ENCODE measurements around the gene MORF4L1. TPM values are rescaled to one million over a fixed set of nuclear protein-coding genes. Genes with fewer than 3 reads are reported as not detected.
"Not testable (repeated sequence)": the region's sequence is repeated elsewhere in the genome, so short reads cannot be mapped to it uniquely, and the experiment has no call there.

Gene MORF4L1
- total RNA-seq, 2 donors from 2014 or later = 457 to 505 TPM

DNA sequence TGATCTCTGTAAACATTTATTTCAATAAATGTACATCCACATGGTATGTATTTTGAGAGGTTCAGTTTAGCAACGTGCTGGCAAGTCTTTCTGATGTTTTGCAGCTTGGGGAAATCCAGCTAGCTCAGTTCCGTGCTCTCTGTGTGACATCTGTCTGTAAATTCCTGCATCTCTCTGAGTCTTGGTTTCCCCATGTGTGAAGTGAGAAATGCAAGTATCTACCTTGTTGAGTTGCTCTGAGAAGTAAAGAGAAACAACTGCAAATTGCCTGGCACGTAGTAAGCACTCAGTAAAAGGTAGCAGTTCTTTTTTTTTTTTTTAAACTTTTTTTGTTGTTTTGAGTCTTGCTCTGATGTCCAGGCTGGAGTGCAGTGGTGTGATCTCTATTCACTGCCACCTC lies 30.2 kb upstream of the MORF4L1 start:
- Mint-ChIP-seq H3K9me3 (peaks cover 3% of the 10 kb centered on the region), H3K27ac (no peak overlapping the region), H3K36me3 (ENCODE audit: low read depth) (no peaks in the 10 kb centered on the region), H3K4me3 (no peak overlapping the region), H3K4me1 (no peaks in the 10 kb centered on the region), H3K27me3 (ENCODE audit: insufficient read depth) (no peaks in the 10 kb centered on the region)
- Histone ChIP-seq H3K27me3 (ENCODE audit: control insufficient read depth, insufficient read depth, low read length, poor library complexity, severe bottlenecking) (no peaks in the 10 kb centered on the region), H3K9me3 (ENCODE audit: control insufficient read depth, low read length) (no peaks in the 10 kb centered on the region), H3K9ac (ENCODE audit: extremely low read depth, low read length, poor library complexity, severe bottlenecking) (no peak overlapping the region), H3K36me3 (ENCODE audit: control insufficient read depth, insufficient read depth, low read length) (no peaks in the 10 kb centered on the region), H3K4me1 (ENCODE audit: control insufficient read depth, insufficient read depth, low read length) (no peaks in the 10 kb centered on the region), H3K4me3 (ENCODE audit: low read length) (no peak overlapping the region), H3K27ac (ENCODE audit: low read depth, low read length) (no peak overlapping the region)
- DNase-seq = no peak
- TF ChIP-seq, protein P1, sequence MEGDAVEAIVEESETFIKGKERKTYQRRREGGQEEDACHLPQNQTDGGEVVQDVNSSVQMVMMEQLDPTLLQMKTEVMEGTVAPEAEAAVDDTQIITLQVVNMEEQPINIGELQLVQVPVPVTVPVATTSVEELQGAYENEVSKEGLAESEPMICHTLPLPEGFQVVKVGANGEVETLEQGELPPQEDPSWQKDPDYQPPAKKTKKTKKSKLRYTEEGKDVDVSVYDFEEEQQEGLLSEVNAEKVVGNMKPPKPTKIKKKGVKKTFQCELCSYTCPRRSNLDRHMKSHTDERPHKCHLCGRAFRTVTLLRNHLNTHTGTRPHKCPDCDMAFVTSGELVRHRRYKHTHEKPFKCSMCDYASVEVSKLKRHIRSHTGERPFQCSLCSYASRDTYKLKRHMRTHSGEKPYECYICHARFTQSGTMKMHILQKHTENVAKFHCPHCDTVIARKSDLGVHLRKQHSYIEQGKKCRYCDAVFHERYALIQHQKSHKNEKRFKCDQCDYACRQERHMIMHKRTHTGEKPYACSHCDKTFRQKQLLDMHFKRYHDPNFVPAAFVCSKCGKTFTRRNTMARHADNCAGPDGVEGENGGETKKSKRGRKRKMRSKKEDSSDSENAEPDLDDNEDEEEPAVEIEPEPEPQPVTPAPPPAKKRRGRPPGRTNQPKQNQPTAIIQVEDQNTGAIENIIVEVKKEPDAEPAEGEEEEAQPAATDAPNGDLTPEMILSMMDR (conservative IDR thresholded peaks at IDR 0.05) = no peak
- WGBS, 2 experiments (ENCODE audit: insufficient coverage in 1 of 2, insufficient read length in 1 of 2) = 90% methylated on average over 2 to 3 of the region's 3 CpGs

DNA sequence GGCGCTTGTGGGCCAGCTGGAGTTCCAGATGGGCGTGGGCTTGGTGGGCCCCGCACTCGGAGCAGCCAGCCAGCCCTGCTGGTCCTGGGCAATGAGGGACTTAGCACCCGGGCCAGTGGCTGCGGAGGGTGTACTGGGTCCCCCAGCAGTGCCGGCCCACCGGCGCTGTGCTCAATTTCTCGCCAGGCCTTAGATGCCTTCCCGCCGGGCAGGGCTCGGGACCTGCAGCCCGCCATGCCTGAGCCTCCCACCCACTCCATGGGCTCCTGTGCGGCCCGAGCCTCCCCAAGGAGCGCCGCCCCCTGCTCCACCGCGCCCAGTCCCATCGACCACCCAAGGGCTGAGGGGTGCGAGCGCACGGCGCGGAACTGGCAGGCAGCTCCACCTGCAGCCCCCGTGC lies 25.8 kb upstream of the MORF4L1 start:
- not testable (repeated sequence) for H3K9me3 ChIP-seq (ENCODE audit: control insufficient read depth, low read length); H3K9me3 Mint-ChIP-seq; H3K4me1 ChIP-seq (ENCODE audit: control insufficient read depth, insufficient read depth, low read length); H3K27me3 ChIP-seq (ENCODE audit: control insufficient read depth, insufficient read depth, low read length, poor library complexity, severe bottlenecking); H3K36me3 Mint-ChIP-seq (ENCODE audit: low read depth); H3K27ac ChIP-seq (ENCODE audit: low read depth, low read length); H3K27me3 Mint-ChIP-seq (ENCODE audit: insufficient read depth); H3K36me3 ChIP-seq (ENCODE audit: control insufficient read depth, insufficient read depth, low read length); DNase-seq; H3K4me1 Mint-ChIP-seq; H3K4me3 ChIP-seq (ENCODE audit: low read length); H3K4me3 Mint-ChIP-seq; H3K27ac Mint-ChIP-seq; H3K9ac ChIP-seq (ENCODE audit: extremely low read depth, low read length, poor library complexity, severe bottlenecking)
- WGBS, 2 experiments (ENCODE audit: insufficient coverage in 1 of 2, insufficient read length in 1 of 2) = 96 to 100% methylated on average over 6 to 26 of the region's 27 CpGs

DNA sequence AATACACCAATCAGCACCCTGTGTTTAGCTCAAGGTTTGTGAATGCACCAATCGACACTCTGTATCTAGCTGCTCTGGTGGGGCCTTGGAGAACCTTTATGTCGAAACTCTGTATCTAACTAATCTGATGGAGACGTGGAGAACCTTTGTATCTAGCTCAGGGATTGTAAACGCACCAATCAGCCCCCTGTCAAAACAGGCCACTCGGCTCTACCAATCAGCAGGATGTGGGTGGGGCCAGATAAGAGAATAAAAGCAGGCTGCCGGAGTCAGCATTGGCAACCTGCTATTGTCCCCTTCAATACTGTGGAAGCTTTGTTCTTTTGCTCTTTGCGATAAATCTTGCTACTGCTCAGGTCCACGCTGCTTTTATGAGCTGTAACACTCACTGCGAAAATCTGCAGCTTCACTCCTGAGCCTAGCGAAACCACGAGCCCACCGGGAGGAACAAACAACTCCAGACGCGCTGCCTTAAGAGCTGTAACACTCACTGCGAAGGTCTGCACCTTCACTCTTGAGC lies 25.2 kb upstream of the MORF4L1 start:
- not testable (repeated sequence) for H3K9me3 ChIP-seq (ENCODE audit: control insufficient read depth, low read length); H3K27me3 Mint-ChIP-seq (ENCODE audit: insufficient read depth); H3K27ac ChIP-seq (ENCODE audit: low read depth, low read length); H3K36me3 ChIP-seq (ENCODE audit: control insufficient read depth, insufficient read depth, low read length); H3K4me1 Mint-ChIP-seq; H3K36me3 Mint-ChIP-seq (ENCODE audit: low read depth); H3K9ac ChIP-seq (ENCODE audit: extremely low read depth, low read length, poor library complexity, severe bottlenecking); DNase-seq; H3K4me3 ChIP-seq (ENCODE audit: low read length); H3K27ac Mint-ChIP-seq; H3K9me3 Mint-ChIP-seq; H3K4me1 ChIP-seq (ENCODE audit: control insufficient read depth, insufficient read depth, low read length); H3K4me3 Mint-ChIP-seq; H3K27me3 ChIP-seq (ENCODE audit: control insufficient read depth, insufficient read depth, low read length, poor library complexity, severe bottlenecking)
- 89 to 90% methylated on average over 14 to 15 of the region's 15 CpGs for WGBS, 2 experiments (ENCODE audit: insufficient coverage in 1 of 2, insufficient read length in 1 of 2)

DNA sequence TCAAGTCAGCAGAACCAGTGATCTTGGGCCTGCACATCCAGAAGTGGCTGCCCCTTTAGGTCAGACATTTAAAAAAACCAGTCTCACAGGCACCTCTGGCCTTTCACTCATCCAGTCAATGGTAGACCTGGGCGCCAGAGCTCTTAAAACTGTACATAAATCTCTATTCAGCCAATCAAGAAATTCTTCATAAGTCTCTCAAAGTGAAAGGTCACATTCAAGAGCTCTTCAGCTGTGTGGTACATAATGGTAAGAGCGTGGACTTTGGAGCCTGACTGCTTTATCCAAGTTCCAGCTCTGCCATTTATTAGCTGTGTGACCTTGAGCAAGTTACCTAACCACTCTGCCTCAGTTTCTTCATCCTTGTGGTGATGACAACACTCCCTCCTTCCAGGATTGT lies 22.3 kb upstream of the MORF4L1 start:
- H3K27me3 Mint-ChIP-seq (ENCODE audit: insufficient read depth) = no peaks in the 10 kb centered on the region
- TF ChIP-seq, protein P1 (conservative IDR thresholded peaks at IDR 0.05) = no peak
- Histone ChIP-seq H3K9ac (ENCODE audit: extremely low read depth, low read length, poor library complexity, severe bottlenecking) (no peak overlapping the region), H3K36me3 (ENCODE audit: control insufficient read depth, insufficient read depth, low read length) (no peaks in the 10 kb centered on the region), H3K9me3 (ENCODE audit: control insufficient read depth, low read length) (no peaks in the 10 kb centered on the region), H3K27me3 (ENCODE audit: control insufficient read depth, insufficient read depth, low read length, poor library complexity, severe bottlenecking) (no peaks in the 10 kb centered on the region), H3K27ac (ENCODE audit: low read depth, low read length) (peak overlapping the region; percentile 80), H3K4me1 (ENCODE audit: control insufficient read depth, insufficient read depth, low read length) (no peaks in the 10 kb centered on the region), H3K4me3 (ENCODE audit: low read length) (no peak overlapping the region)
- H3K4me1 Mint-ChIP-seq = peaks cover 7% of the 10 kb centered on the region
- no peak overlapping the region for H3K27ac Mint-ChIP-seq
- WGBS, 2 experiments (ENCODE audit: insufficient coverage in 1 of 2, insufficient read length in 1 of 2) = 93 to 100% methylated on average over 1 to 2 of the region's 2 CpGs
- H3K9me3 Mint-ChIP-seq = peaks cover 8% of the 10 kb centered on the region
- DNase-seq = no peak
- no peak overlapping the region for H3K4me3 Mint-ChIP-seq
- H3K36me3 Mint-ChIP-seq (ENCODE audit: low read depth) = no peaks in the 10 kb centered on the region

Data from endodermal cell (in vitro differentiated cells).